SK-N-MC (cell line): ENCODE measurements around the gene AJAP1.

ENCODE experiments used
- DNase-seq: peaks from one replicate; pipeline ENCODE4 v3.0.0-alpha.2; 2011; ENCODE audit warnings: low read depth, low spot score
- H3K27ac ChIP-seq: fragments of 200-600 bp; sonication (generic); 2 replicates; pipeline ENCODE4 v1.5.1; 2016; ENCODE audit warnings: mixed run types
- H3K36me3 ChIP-seq: fragments of 200-600 bp; sonication (generic); 2 replicates; pipeline ENCODE4 v1.6.1; 2017; ENCODE audit warnings: antibody characterized with exemption, low read length, mixed read lengths; ENCODE audit not compliant: insufficient read depth
- H3K4me3 ChIP-seq: fragments of 200-600 bp; sonication (generic); 2 replicates; pipeline ENCODE4 v1.5.1; 2016
- H3K9ac ChIP-seq: fragments of 200-600 bp; sonication (generic); 2 replicates; pipeline ENCODE4 v1.8.0; 2017; ENCODE audit warnings: mixed run types, mixed read lengths; ENCODE audit not compliant: insufficient read length
- H3K9me3 ChIP-seq: fragments of 200-600 bp; sonication (generic); 2 replicates; pipeline ENCODE4 v1.6.1; 2017; ENCODE audit warnings: low read depth, mild to moderate bottlenecking, antibody characterized with exemption, low read length, moderate library complexity, mixed read lengths
- EZH2 ChIP-seq: fragments of 200-600 bp; sonication (generic); IDR thresholded peaks from one replicate; pipeline ENCODE4 v1.6.1; 2017; ENCODE audit warnings: antibody characterized with exemption
- FOXP2 ChIP-seq: optimal IDR thresholded peaks from 2 replicates; pipeline ENCODE3; 2011; ENCODE audit warnings: mild to moderate bottlenecking, moderate library complexity; ENCODE audit not compliant: insufficient read depth; ENCODE audit errors: extremely low read length, control extremely low read depth
- POLR2AphosphoS5 ChIP-seq: IDR thresholded peaks from 2 replicates; pipeline ENCODE4 v1.6.1; 2012; ENCODE audit warnings: mild to moderate bottlenecking, low read depth, low read length, borderline replicate concordance

Gene AJAP1

GRCh38 chr1:4695241-4695640 lies 40.8 kb downstream of the AJAP1 start:
- H3K27ac ChIP-seq = no peak overlapping the region
- no peak overlapping the region for H3K9ac ChIP-seq
- DNase-seq = no peak

GRCh38 chr1:4696161-4696745 lies 41.8 kb downstream of the AJAP1 start:
- Histone ChIP-seq H3K36me3 (no peaks in the 10 kb centered on the region), H3K9me3 (no peaks in the 10 kb centered on the region), H3K27ac (no peak overlapping the region), H3K4me3 (no peak overlapping the region), H3K9ac (no peak overlapping the region)
- TF ChIP-seq EZH2 (no peak), POLR2AphosphoS5 (no peak), FOXP2 (no peak)
- no peak for DNase-seq

More at GRCh38 chr1:4695241-4695640, 40.8 kb downstream of the AJAP1 start:
- TF ChIP-seq POLR2AphosphoS5 (no peak), FOXP2 (no peak), EZH2 (no peak)
- H3K9me3 ChIP-seq = no peaks in the 10 kb centered on the region
- H3K36me3 ChIP-seq = no peaks in the 10 kb centered on the region
- H3K4me3 ChIP-seq = no peak overlapping the region

GRCh38 chr1:4696753-4697152 lies 42.3 kb downstream of the AJAP1 start:
- no peak overlapping the region for H3K9ac ChIP-seq
- no peak for DNase-seq
- no peaks in the 10 kb centered on the region for H3K36me3 ChIP-seq
- H3K27ac ChIP-seq = no peak overlapping the region
- no peak for TF ChIP-seq POLR2AphosphoS5
- no peak for TF ChIP-seq FOXP2
- no peak for TF ChIP-seq EZH2
- H3K4me3 ChIP-seq = no peak overlapping the region
- H3K9me3 ChIP-seq = no peaks in the 10 kb centered on the region

- Histone ChIP-seq H3K4me3 (no peak overlapping the region), H3K9ac (no peak overlapping the region), H3K9me3 (no peaks in the 10 kb centered on the region), H3K27ac (no peak overlapping the region), H3K36me3 (no peaks in the 10 kb centered on the region)
- no peak for TF ChIP-seq EZH2
- TF ChIP-seq FOXP2 = no peak
- TF ChIP-seq POLR2AphosphoS5 = no peak
- DNase-seq = no peak
Observed at GRCh38 chr1:4697801-4698200, 43.4 kb downstream of the AJAP1 start.

- Histone ChIP-seq H3K36me3 (no peaks in the 10 kb centered on the region), H3K9ac (no peak overlapping the region), H3K4me3 (no peak overlapping the region), H3K27ac (no peak overlapping the region), H3K9me3 (no peaks in the 10 kb centered on the region)
- DNase-seq = no peak
- no peak for TF ChIP-seq EZH2
- no peak for TF ChIP-seq FOXP2
- TF ChIP-seq POLR2AphosphoS5 = no peak
Observed at GRCh38 chr1:4698911-4699310, 44.5 kb downstream of the AJAP1 start.

- no peak overlapping the region for H3K4me3 ChIP-seq
- no peak overlapping the region for H3K9ac ChIP-seq
- TF ChIP-seq POLR2AphosphoS5 (no peak), EZH2 (no peak), FOXP2 (no peak)
- DNase-seq = no peak
- no peaks in the 10 kb centered on the region for H3K36me3 ChIP-seq
- no peaks in the 10 kb centered on the region for H3K9me3 ChIP-seq
- H3K27ac ChIP-seq = no peak overlapping the region
Observed at GRCh38 chr1:4699376-4700301, 45.2 kb downstream of the AJAP1 start.

- DNase-seq = no peak
- Histone ChIP-seq H3K36me3 (no peaks in the 10 kb centered on the region), H3K9me3 (no peaks in the 10 kb centered on the region), H3K9ac (no peak overlapping the region), H3K27ac (no peak overlapping the region), H3K4me3 (no peak overlapping the region)
- TF ChIP-seq EZH2 (no peak), FOXP2 (no peak), POLR2AphosphoS5 (no peak)
Observed at GRCh38 chr1:4700801-4701200, 46.4 kb downstream of the AJAP1 start.

- H3K36me3 ChIP-seq = no peaks in the 10 kb centered on the region
- no peak for DNase-seq
- H3K9me3 ChIP-seq = no peaks in the 10 kb centered on the region
- no peak overlapping the region for H3K9ac ChIP-seq
- TF ChIP-seq EZH2 (no peak), POLR2AphosphoS5 (no peak), FOXP2 (no peak)
- no peak overlapping the region for H3K27ac ChIP-seq
- H3K4me3 ChIP-seq = no peak overlapping the region
Observed at GRCh38 chr1:4701276-4701675, 46.9 kb downstream of the AJAP1 start.

GRCh38 chr1:4702464-4702863 lies 48.1 kb downstream of the AJAP1 start:
- Histone ChIP-seq H3K36me3 (no peaks in the 10 kb centered on the region), H3K27ac (no peak overlapping the region), H3K9me3 (no peaks in the 10 kb centered on the region), H3K4me3 (no peak overlapping the region), H3K9ac (no peak overlapping the region)
- no peak for TF ChIP-seq FOXP2
- no peak for TF ChIP-seq EZH2
- no peak for DNase-seq
